Measurements from ENCODE around the gene LYRM1. TPM values are rescaled to one million over a fixed set of nuclear protein-coding genes. Genes with fewer than 3 reads are reported as not detected.

LYRM1 gene
- total and polyA plus RNA-seq, 2 experiments from 2014 or later: 18.7 to 24.8 TPM

DNA sequence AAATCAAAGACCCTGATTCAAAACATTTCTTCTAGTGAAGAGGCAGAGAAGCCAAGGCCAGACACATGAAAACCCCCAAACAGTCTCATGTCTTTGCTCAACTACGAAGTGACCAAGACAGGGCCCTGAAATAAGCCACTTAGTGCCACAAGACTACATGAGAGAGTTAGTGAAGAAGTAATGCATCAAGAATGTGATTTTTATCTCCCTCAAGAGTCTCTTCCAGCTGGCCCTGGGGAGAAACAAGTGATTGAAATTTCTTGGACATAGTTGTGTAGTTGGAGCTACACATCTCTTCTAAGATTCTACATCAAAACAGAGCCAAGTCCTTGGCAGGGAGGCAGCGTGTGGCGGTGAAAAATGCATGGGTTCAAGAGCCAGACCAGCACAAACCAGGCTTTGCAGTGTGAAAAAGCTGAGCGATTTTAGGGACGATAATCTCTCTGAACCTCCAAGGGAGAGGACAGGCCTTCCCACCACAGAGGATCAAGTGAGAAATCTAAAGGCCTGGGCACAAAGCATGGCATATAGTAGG, 30.6 kb downstream of the LYRM1 start (continued):
- TF ChIP-seq, protein P1, sequence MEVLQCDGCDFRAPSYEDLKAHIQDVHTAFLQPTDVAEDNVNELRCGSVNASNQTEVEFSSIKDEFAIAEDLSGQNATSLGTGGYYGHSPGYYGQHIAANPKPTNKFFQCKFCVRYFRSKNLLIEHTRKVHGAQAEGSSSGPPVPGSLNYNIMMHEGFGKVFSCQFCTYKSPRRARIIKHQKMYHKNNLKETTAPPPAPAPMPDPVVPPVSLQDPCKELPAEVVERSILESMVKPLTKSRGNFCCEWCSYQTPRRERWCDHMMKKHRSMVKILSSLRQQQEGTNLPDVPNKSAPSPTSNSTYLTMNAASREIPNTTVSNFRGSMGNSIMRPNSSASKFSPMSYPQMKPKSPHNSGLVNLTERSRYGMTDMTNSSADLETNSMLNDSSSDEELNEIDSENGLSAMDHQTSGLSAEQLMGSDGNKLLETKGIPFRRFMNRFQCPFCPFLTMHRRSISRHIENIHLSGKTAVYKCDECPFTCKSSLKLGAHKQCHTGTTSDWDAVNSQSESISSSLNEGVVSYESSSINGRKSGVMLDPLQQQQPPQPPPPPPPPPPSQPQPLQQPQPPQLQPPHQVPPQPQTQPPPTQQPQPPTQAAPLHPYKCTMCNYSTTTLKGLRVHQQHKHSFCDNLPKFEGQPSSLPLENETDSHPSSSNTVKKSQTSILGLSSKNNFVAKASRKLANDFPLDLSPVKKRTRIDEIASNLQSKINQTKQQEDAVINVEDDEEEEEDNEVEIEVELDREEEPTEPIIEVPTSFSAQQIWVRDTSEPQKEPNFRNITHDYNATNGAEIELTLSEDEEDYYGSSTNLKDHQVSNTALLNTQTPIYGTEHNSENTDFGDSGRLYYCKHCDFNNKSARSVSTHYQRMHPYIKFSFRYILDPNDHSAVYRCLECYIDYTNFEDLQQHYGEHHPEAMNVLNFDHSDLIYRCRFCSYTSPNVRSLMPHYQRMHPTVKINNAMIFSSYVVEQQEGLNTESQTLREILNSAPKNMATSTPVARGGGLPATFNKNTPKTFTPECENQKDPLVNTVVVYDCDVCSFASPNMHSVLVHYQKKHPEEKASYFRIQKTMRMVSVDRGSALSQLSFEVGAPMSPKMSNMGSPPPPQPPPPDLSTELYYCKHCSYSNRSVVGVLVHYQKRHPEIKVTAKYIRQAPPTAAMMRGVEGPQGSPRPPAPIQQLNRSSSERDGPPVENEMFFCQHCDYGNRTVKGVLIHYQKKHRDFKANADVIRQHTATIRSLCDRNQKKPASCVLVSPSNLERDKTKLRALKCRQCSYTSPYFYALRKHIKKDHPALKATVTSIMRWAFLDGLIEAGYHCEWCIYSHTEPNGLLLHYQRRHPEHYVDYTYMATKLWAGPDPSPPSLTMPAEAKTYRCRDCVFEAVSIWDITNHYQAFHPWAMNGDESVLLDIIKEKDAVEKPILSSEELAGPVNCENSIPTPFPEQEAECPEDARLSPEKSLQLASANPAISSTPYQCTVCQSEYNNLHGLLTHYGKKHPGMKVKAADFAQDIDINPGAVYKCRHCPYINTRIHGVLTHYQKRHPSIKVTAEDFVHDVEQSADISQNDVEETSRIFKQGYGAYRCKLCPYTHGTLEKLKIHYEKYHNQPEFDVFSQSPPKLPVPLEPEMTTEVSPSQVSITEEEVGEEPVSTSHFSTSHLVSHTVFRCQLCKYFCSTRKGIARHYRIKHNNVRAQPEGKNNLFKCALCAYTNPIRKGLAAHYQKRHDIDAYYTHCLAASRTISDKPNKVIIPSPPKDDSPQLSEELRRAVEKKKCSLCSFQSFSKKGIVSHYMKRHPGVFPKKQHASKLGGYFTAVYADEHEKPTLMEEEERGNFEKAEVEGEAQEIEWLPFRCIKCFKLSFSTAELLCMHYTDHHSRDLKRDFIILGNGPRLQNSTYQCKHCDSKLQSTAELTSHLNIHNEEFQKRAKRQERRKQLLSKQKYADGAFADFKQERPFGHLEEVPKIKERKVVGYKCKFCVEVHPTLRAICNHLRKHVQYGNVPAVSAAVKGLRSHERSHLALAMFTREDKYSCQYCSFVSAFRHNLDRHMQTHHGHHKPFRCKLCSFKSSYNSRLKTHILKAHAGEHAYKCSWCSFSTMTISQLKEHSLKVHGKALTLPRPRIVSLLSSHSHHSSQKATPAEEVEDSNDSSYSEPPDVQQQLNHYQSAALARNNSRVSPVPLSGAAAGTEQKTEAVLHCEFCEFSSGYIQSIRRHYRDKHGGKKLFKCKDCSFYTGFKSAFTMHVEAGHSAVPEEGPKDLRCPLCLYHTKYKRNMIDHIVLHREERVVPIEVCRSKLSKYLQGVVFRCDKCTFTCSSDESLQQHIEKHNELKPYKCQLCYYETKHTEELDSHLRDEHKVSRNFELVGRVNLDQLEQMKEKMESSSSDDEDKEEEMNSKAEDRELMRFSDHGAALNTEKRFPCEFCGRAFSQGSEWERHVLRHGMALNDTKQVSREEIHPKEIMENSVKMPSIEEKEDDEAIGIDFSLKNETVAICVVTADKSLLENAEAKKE (CRISPR knock-in tag; IDR thresholded peaks at IDR 0.05): no peak

DNA sequence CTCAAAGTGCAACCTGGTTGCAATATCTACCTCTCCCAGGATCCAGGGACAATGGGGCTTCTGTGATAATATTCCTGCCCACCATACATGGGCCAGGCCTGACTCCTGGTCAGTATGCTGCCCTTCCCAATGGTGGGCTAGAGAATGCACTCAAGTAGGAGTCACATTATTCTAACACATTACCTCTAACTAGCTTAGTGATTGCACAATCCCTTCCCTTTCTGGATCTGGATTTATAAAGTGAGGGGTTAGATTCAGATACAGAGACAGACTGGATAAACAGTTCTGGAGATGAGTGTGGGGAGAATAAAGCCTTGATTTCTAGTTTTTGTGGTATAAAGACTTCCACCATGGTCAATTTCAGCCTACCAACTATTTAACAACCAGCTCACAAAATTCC, 33.0 kb downstream of the LYRM1 start:
- no peak overlapping the region for H2AFZ ChIP-seq
- H3K27ac ChIP-seq (ENCODE audit: low read depth): no peak overlapping the region
- no peaks in the 10 kb centered on the region for H3K36me3 Mint-ChIP-seq (ENCODE audit: low read depth)
- no peaks in the 10 kb centered on the region for H3F3A ChIP-seq (replicated peaks; ENCODE audit: low read depth)
- no peak overlapping the region for H3K4me2 ChIP-seq
- no peaks in the 10 kb centered on the region for H3K4me1 ChIP-seq (ENCODE audit: insufficient read depth)
- H3K4me1 Mint-ChIP-seq: no peaks in the 10 kb centered on the region
- no peaks in the 10 kb centered on the region for H3K36me3 ChIP-seq (ENCODE audit: insufficient read depth)
- H3K79me2 ChIP-seq (replicated peaks; ENCODE audit: insufficient read depth): no peaks in the 10 kb centered on the region
- ATAC-seq (no peak), DNase-seq (ENCODE audit: low spot score) (no peak)
- no peaks in the 10 kb centered on the region for H3K9me3 Mint-ChIP-seq
- no peaks in the 10 kb centered on the region for H3K27me3 ChIP-seq (ENCODE audit: insufficient read depth)
- no peaks in the 10 kb centered on the region for H4K20me1 ChIP-seq (replicated peaks; ENCODE audit: insufficient read depth)
- H3K27me3 Mint-ChIP-seq (ENCODE audit: insufficient read depth, low read depth, poor library complexity): peaks cover 4% of the 10 kb centered on the region
- no peaks in the 10 kb centered on the region for H3K9me2 ChIP-seq (ENCODE audit: insufficient read depth)
- no peak overlapping the region for H3K4me3 Mint-ChIP-seq
- H3K4me3 ChIP-seq: no peak overlapping the region
- no peak overlapping the region for H3K27ac Mint-ChIP-seq
- TF ChIP-seq ETS1 (IDR thresholded peaks at IDR 0.05) (no peak), STAT1 (IDR thresholded peaks at IDR 0.05; ENCODE audit: unreplicated experiment) (no peak), CREB1 (CRISPR knock-in tag; IDR thresholded peaks at IDR 0.05; ENCODE audit: low read depth) (no peak), POLR2AphosphoS5 (IDR thresholded peaks at IDR 0.05; ENCODE audit: low read depth) (no peak), REST (IDR thresholded peaks at IDR 0.05; ENCODE audit: unreplicated experiment) (no peak), EZH2 (IDR thresholded peaks at IDR 0.05; ENCODE audit: low read depth, unreplicated experiment) (no peak)
